HG02588 (cell line): ENCODE data around the gene ZNF823.

ENCODE experiments used
- ATAC-seq: cut with Tn5 transposase; IDR thresholded peaks from one replicate; pipeline ENCODE4 v1.9.1; 2021; ENCODE audit warnings: mild to moderate bottlenecking, moderate library complexity; ENCODE audit not compliant: unreplicated experiment

Gene ZNF823

GRCh38 chr19:11737964-11738745 is 591 bp downstream of the ZNF823 start:
- ATAC-seq = peak; percentile 32

GRCh38 chr19:11736696-11737095 is 2.0 kb downstream of the ZNF823 start:
- ATAC-seq = no peak

GRCh38 chr19:11735375-11735774 is 3.4 kb downstream of the ZNF823 start:
- no peak for ATAC-seq

- ATAC-seq = no peak
Observed at GRCh38 chr19:11729586-11729985, 9.2 kb downstream of the ZNF823 start.

GRCh38 chr19:11722414-11722813 is 16.3 kb downstream of the ZNF823 start:
- no peak for ATAC-seq

- no peak for ATAC-seq
Observed at GRCh38 chr19:11721681-11722080, 17.1 kb downstream of the ZNF823 start.

- ATAC-seq = no peak
Observed at GRCh38 chr19:11710313-11710712, 28.4 kb downstream of the ZNF823 start.

GRCh38 chr19:11708457-11708856 is 30.3 kb downstream of the ZNF823 start:
- ATAC-seq = no peak

- ATAC-seq = no peak
Observed at GRCh38 chr19:11705474-11705873, 33.3 kb downstream of the ZNF823 start.

GRCh38 chr19:11704626-11705025 is 34.1 kb downstream of the ZNF823 start:
- ATAC-seq = no peak

- ATAC-seq = no peak
Observed at GRCh38 chr19:11699931-11700794, 38.6 kb downstream of the ZNF823 start.

- no peak for ATAC-seq
Observed at GRCh38 chr19:11698231-11698630, 40.5 kb downstream of the ZNF823 start.

- ATAC-seq = no peak
Observed at GRCh38 chr19:11697284-11697855, 41.4 kb downstream of the ZNF823 start.

GRCh38 chr19:11694533-11695439 is 44.0 kb downstream of the ZNF823 start:
- ATAC-seq = peak; percentile 77

GRCh38 chr19:11693505-11694499 is 44.9 kb downstream of the ZNF823 start:
- no peak for ATAC-seq

GRCh38 chr19:11692127-11692790 is 46.5 kb downstream of the ZNF823 start:
- no peak for ATAC-seq

- no peak for ATAC-seq
Observed at GRCh38 chr19:11685676-11686650, 52.8 kb downstream of the ZNF823 start.
